ENCODE data around the gene SYN1.
A peak's percentile ranks its signal among the peaks of the same experiment; 100 is the strongest.

Gene SYN1

DNA sequence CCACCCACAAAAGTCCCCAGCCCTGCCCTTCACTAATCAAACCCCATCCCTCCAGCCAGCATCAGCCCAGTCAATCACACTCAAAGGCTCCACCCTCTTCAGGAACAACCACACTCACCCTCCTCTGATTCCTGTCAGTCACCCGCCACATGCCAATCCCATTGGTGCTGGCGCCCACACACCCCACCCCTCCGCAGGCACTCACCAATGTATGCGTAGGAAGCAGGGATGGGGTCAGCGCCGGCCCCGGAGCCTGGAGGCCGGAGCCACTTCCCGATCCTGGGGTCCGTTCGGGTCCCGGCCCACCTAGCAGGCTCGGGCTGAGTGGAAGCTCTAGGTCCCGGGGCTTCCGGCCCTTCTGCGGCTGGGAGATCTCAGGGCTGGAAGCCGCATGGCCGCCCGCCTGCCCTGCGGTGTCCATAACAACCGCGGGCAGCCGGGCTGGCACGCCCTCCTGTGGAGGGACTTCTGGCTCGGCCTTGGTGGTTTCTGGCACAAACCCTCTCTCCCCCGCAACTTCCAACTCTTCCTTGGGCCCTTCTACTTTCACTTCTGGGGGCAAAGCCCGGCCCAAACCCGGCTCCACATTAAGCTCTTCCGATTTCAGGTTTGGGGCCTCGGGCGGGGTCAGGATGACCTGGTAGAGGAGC lies 18.0 kb upstream of the SYN1 start:
- DNase-seq (ENCODE audit: low read depth), result no peak
- TF ChIP-seq, protein P1, sequence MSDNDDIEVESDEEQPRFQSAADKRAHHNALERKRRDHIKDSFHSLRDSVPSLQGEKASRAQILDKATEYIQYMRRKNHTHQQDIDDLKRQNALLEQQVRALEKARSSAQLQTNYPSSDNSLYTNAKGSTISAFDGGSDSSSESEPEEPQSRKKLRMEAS (IDR thresholded peaks at IDR 0.05; ENCODE audit: low read depth, low read length), result no peak
- TF ChIP-seq POLR2A (IDR thresholded peaks at IDR 0.05; ENCODE audit: extremely low read depth, insufficient read length) (no peak), MYC (IDR thresholded peaks at IDR 0.05; ENCODE audit: low read depth, low read length) (no peak)
- TF ChIP-seq, protein P2, sequence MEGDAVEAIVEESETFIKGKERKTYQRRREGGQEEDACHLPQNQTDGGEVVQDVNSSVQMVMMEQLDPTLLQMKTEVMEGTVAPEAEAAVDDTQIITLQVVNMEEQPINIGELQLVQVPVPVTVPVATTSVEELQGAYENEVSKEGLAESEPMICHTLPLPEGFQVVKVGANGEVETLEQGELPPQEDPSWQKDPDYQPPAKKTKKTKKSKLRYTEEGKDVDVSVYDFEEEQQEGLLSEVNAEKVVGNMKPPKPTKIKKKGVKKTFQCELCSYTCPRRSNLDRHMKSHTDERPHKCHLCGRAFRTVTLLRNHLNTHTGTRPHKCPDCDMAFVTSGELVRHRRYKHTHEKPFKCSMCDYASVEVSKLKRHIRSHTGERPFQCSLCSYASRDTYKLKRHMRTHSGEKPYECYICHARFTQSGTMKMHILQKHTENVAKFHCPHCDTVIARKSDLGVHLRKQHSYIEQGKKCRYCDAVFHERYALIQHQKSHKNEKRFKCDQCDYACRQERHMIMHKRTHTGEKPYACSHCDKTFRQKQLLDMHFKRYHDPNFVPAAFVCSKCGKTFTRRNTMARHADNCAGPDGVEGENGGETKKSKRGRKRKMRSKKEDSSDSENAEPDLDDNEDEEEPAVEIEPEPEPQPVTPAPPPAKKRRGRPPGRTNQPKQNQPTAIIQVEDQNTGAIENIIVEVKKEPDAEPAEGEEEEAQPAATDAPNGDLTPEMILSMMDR (IDR thresholded peaks at IDR 0.05; ENCODE audit: low read depth, low read length), result no peak
- H3K4me3 ChIP-seq (ENCODE audit: low read depth, low read length), result no peak overlapping the region

DNA sequence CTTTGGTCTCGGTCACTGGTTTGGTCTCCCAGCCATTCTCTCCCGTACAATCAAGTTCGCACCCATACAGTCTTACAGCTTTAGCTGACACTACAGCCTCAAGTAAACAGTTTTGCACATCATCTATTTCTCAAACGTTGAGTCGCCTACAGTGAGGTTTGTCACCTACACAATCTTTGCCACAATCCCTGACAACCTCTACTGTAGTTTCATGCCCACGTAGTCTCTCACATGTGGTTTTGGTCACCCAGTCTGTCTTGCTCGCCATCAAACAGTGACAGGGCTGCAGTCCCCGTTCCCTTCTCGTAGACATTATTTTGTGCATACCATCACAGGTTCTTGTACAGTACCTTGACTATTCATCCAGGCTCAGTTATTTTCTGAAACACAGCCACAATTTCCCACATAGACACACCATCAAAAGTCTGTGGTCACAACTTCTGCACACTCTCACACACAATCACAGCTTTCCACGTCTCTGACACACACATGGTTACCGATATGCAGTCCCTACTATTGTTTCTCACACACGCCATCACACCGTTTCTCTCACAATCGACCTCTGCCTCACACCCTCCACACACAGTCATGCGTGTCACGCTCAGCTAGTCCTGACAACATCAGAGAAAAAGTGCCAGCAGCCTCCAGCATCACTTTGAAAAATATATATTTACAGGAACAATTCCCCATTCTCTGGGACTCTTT lies 15.4 kb upstream of the SYN1 start:
- DNase-seq (ENCODE audit: low read depth), result no peak
- TF ChIP-seq POLR2A (IDR thresholded peaks at IDR 0.05; ENCODE audit: extremely low read depth, insufficient read length), result no peak
- TF ChIP-seq MYC (IDR thresholded peaks at IDR 0.05; ENCODE audit: low read depth, low read length), result no peak
- TF ChIP-seq, protein P1 (IDR thresholded peaks at IDR 0.05; ENCODE audit: low read depth, low read length), result no peak
- TF ChIP-seq, protein P2 (IDR thresholded peaks at IDR 0.05; ENCODE audit: low read depth, low read length), result no peak

DNA sequence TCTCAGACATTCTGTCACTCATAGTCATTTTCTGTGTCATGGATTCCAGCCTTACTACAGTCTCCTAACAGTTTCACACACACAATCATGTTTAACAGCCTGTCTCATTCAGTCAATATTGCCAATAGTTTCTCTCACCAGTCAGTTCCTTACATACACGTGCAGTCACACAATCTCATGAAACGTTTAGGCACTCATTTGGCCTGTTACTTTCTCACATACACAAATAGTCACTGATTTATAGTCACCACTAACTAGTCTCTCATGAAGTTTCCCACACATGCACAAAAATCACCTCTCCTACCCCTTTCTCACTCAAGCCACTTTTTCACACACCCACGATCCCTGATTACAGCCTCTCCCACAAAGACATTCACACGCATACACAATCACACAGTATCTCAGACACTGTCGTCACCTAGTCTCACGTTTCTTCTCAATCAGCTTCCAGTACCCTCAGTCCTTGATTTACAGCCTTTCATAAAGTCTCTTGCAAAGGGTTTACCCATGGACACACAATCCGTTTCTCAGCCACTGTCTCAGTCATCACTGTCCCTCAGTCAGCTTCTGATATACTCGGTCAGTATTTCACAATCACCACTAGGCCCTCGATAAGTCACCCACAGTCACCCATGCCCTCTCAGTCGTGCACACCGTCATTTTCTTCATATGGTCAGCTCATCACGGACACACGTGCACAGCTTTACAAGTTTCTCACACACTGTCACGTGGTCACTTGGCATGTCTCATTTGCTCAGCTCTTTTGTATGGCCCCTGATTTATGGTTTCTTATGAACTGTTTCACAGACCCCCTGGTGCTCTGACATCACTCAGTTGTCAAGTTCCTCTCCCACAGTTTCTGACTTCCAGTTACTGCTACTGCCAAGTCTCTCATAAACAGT lies 14.3 kb upstream of the SYN1 start:
- H3K4me3 ChIP-seq (ENCODE audit: low read depth, low read length), result no peak overlapping the region
- TF ChIP-seq POLR2A (IDR thresholded peaks at IDR 0.05; ENCODE audit: extremely low read depth, insufficient read length), result no peak
- TF ChIP-seq, protein P1 (IDR thresholded peaks at IDR 0.05; ENCODE audit: low read depth, low read length), result peak; percentile 41; the same call in 1 of the 2 replicates
- TF ChIP-seq MYC (IDR thresholded peaks at IDR 0.05; ENCODE audit: low read depth, low read length), result no peak
- TF ChIP-seq, protein P2 (IDR thresholded peaks at IDR 0.05; ENCODE audit: low read depth, low read length), result no peak
- peak; percentile 69 for DNase-seq (ENCODE audit: low read depth)

More for the DNA sequence above, 15.4 kb upstream of the SYN1 start:
- H3K4me3 ChIP-seq (ENCODE audit: low read depth, low read length), result no peak overlapping the region

DNA sequence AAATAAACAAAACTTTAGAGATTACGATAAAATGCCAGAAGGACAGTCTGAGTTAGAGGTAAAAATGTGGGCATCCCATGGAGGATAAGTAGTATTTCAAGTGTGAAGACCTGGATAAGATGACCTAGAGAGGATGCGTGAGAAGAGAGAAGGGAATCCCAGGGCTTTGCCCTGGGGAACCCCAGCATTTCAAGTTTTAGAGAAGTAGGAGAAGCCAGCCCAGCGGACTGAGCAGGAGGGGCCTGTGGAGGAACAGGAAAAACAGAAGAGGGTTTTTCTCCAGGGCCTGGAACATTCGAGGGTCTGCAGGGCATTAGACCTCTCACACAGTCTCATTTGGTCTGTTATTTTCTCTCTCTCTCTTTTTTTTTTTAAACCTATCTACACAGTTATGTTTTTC lies 13.0 kb upstream of the SYN1 start:
- no peak overlapping the region for H3K4me3 ChIP-seq (ENCODE audit: low read depth, low read length)
- no peak for DNase-seq (ENCODE audit: low read depth)
- no peak for TF ChIP-seq MYC (IDR thresholded peaks at IDR 0.05; ENCODE audit: low read depth, low read length)
- TF ChIP-seq, protein P2 (IDR thresholded peaks at IDR 0.05; ENCODE audit: low read depth, low read length), result no peak
- TF ChIP-seq POLR2A (IDR thresholded peaks at IDR 0.05; ENCODE audit: extremely low read depth, insufficient read length), result no peak
- TF ChIP-seq, protein P1 (IDR thresholded peaks at IDR 0.05; ENCODE audit: low read depth, low read length), result no peak

DNA sequence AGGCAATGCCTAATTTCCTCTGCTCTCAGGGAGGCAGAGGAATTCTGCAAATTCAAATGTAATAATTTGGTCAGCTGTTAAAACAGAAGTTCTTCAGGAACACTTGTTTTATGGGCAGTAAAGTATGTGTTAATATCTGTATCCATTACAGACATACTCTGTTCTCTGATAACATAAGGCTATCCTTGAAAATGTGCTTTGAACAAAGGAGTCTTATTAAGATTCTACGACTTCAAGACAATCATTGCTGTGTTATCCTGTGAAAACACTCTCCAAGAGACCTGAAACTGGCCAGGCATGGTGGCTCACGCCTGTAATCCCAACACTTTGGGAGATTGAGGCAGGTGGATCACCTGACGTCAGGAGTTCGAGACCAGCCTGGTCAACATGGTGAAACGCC lies 12.0 kb upstream of the SYN1 start:
- H3K4me3 ChIP-seq (ENCODE audit: low read depth, low read length), result no peak overlapping the region
- DNase-seq (ENCODE audit: low read depth), result no peak
- no peak for TF ChIP-seq MYC (IDR thresholded peaks at IDR 0.05; ENCODE audit: low read depth, low read length)
- TF ChIP-seq POLR2A (IDR thresholded peaks at IDR 0.05; ENCODE audit: extremely low read depth, insufficient read length), result no peak
- TF ChIP-seq, protein P1 (IDR thresholded peaks at IDR 0.05; ENCODE audit: low read depth, low read length), result no peak
- TF ChIP-seq, protein P2 (IDR thresholded peaks at IDR 0.05; ENCODE audit: low read depth, low read length), result no peak

All from NB4 (cell line).